SK-N-SH (cell line): Measurements from ENCODE around the gene ATG4C.

ENCODE experiments used
- EZH2phosphoT487 ChIP-seq: fragments of 200-600 bp; sonication (generic); IDR thresholded peaks from 2 replicates; pipeline ENCODE4 v1.6.1; 2017; ENCODE audit warnings: low read depth, mixed run types, mild to moderate bottlenecking, antibody characterized with exemption, moderate library complexity, borderline replicate concordance
- NFIC ChIP-seq: IDR thresholded peaks from 2 replicates; pipeline ENCODE4 v1.4.0; 2012; ENCODE audit warnings: borderline replicate concordance
- POLR2AphosphoS5 ChIP-seq: IDR thresholded peaks from 2 replicates; pipeline ENCODE4 v1.6.1; 2012; ENCODE audit warnings: low read depth, low read length
- RAD21 ChIP-seq: IDR thresholded peaks from 2 replicates; pipeline ENCODE4 v1.6.1; 2012; ENCODE audit warnings: mild to moderate bottlenecking, low read length
- RCOR1 ChIP-seq: fragments of 150-350 bp; IDR thresholded peaks from 2 replicates; pipeline ENCODE4 v1.6.1; 2017; ENCODE audit warnings: antibody characterized with exemption, low read length
- TAF1 ChIP-seq: IDR thresholded peaks from 2 replicates; pipeline ENCODE4 v1.6.1; 2012; ENCODE audit warnings: low read depth, mild to moderate bottlenecking, low read length, moderate library complexity, borderline replicate concordance
- TF ChIP-seq, protein P1 (sequence below): fragments of 200-600 bp; sonication (generic); IDR thresholded peaks from 2 replicates; pipeline ENCODE4 v1.6.1; 2017; ENCODE audit warnings: antibody characterized with exemption, mild to moderate bottlenecking, moderate library complexity

- TF ChIP-seq NFIC (no peak), RAD21 (no peak), TAF1 (no peak), POLR2AphosphoS5 (no peak), EZH2phosphoT487 (no peak), RCOR1 (no peak)
- TF ChIP-seq, protein P1, sequence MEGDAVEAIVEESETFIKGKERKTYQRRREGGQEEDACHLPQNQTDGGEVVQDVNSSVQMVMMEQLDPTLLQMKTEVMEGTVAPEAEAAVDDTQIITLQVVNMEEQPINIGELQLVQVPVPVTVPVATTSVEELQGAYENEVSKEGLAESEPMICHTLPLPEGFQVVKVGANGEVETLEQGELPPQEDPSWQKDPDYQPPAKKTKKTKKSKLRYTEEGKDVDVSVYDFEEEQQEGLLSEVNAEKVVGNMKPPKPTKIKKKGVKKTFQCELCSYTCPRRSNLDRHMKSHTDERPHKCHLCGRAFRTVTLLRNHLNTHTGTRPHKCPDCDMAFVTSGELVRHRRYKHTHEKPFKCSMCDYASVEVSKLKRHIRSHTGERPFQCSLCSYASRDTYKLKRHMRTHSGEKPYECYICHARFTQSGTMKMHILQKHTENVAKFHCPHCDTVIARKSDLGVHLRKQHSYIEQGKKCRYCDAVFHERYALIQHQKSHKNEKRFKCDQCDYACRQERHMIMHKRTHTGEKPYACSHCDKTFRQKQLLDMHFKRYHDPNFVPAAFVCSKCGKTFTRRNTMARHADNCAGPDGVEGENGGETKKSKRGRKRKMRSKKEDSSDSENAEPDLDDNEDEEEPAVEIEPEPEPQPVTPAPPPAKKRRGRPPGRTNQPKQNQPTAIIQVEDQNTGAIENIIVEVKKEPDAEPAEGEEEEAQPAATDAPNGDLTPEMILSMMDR: no peak
These were observed 15.8 kb downstream of the ATG4C start for GRCh38 chr1:62799688-62800087.
